Left lung (tissue), 10 donors: Measurements from ENCODE around the gene PIBF1. TPM values are rescaled to one million over a fixed set of nuclear protein-coding genes. Genes with fewer than 3 reads are reported as not detected.

Experiments used
- ATAC-seq: fragments of 200-7000 bp; cut with Tn5 transposase; one replicate; pipeline ENCODE4 v1.9.1; 2020; ENCODE audit warnings: moderate library complexity
- DNase-seq, 4 donors: peaks; one replicate each; pipeline ENCODE4 v3.0.0-alpha.2; 2013 to 2020
- H3K27ac ChIP-seq, 2 donors: fragments of 200-600 bp; sonication (generic) in 1 of 2; one replicate each; pipeline versions ENCODE4 v1.5.0 to v1.8.0; 2020 to 2021
- H3K27me3 ChIP-seq, 2 donors: fragments of 200-600 bp; sonication (generic) in 1 of 2; one replicate each; pipeline versions ENCODE4 v1.5.0 to v1.8.0; 2020 to 2021
- H3K36me3 ChIP-seq, 2 donors: fragments of 200-600 bp; sonication (generic) in 1 of 2; one replicate each; pipeline versions ENCODE4 v1.5.0 to v1.8.0; 2020 to 2021
- H3K4me1 ChIP-seq, 2 donors: fragments of 200-600 bp; one replicate each; pipeline ENCODE4 v1.8.0; 2021
- H3K4me3 ChIP-seq, 2 donors: fragments of 200-600 bp; sonication (generic) in 1 of 2; one replicate each; pipeline versions ENCODE4 v1.5.0 to v1.8.0; 2020 to 2021; ENCODE audit warnings: mild to moderate bottlenecking in 1 of 2
- H3K9me3 ChIP-seq, 2 donors: fragments of 200-600 bp; sonication (generic) in 1 of 2; one replicate each; pipeline versions ENCODE4 v1.5.0 to v1.8.0; 2020 to 2021
- intact Hi-C, 2 donors: fragments of 100-400 bp; cut with DNase I; formaldehyde crosslinking; loops; one replicate each; pipeline versions ENCODE4 v1.11.2 to v1.14.2; 2022
- polyA plus RNA-seq, 6 donors: library from polyadenylated mRNA; unstranded; fragments of 120-200 nt; gene quantifications; one replicate each; pipeline ENCODE4 v1.2.1, GENCODE V29; 2013; ENCODE audit not compliant: insufficient read length in 6 of 6
- total RNA-seq, 2 donors: library from RNA; stranded (reverse); fragmentation: NEBNext Ultra II Directional; extraction: Animal tissue kit (Norgen Biotek cat#: 25700); gene quantifications; one replicate each; pipeline ENCODE4 v1.2.1, GENCODE V29; 2021
- TF ChIP-seq, protein P1 (sequence below), 2 donors: fragments of 200-600 bp; sonication (generic) in 1 of 2; IDR thresholded peaks; one replicate each; pipeline versions ENCODE4 v1.5.0 to v1.8.0; 2021; ENCODE audit warnings: antibody characterized with exemption in 2 of 2
- donor health status: DM: no; HTN: yes; CAD: no.
- donor health status: DM: no; HTN: no; CAD: no.

Gene PIBF1
- total and polyA plus RNA-seq, 8 donors: 20.7 to 52.6 (median 41.4) TPM

DNA sequence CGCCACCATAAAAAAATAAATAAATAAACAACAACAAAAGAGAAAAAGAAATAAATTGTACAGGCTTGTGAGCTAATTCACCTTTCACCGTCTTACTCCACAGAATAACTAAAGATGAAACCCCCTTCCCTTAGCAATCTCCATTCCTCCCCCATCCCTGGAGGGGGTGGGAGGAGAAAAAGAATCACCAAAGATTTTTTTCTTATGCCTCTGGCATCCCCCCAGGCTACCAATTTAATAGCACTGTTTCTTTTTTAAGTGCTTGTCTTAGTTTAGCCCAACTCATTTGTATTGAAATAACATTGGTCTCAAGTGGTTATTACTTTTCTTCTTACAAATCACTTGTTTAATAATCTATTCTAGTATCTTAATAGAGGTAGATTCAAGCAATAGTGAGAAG lies 253.0 kb downstream of the PIBF1 start:
- DNase-seq: no peak
- Histone ChIP-seq H3K36me3 (no peaks in the 10 kb centered on the region), H3K4me1 (no peaks in the 10 kb centered on the region), H3K27ac (no peak overlapping the region), H3K9me3 (no peaks in the 10 kb centered on the region), H3K4me3 (no peak overlapping the region), H3K27me3 (no peaks in the 10 kb centered on the region)
- TF ChIP-seq, protein P1, sequence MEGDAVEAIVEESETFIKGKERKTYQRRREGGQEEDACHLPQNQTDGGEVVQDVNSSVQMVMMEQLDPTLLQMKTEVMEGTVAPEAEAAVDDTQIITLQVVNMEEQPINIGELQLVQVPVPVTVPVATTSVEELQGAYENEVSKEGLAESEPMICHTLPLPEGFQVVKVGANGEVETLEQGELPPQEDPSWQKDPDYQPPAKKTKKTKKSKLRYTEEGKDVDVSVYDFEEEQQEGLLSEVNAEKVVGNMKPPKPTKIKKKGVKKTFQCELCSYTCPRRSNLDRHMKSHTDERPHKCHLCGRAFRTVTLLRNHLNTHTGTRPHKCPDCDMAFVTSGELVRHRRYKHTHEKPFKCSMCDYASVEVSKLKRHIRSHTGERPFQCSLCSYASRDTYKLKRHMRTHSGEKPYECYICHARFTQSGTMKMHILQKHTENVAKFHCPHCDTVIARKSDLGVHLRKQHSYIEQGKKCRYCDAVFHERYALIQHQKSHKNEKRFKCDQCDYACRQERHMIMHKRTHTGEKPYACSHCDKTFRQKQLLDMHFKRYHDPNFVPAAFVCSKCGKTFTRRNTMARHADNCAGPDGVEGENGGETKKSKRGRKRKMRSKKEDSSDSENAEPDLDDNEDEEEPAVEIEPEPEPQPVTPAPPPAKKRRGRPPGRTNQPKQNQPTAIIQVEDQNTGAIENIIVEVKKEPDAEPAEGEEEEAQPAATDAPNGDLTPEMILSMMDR (IDR thresholded peaks at IDR 0.05): no peak
- no peak for ATAC-seq
- intact Hi-C loops: no loop called here

DNA sequence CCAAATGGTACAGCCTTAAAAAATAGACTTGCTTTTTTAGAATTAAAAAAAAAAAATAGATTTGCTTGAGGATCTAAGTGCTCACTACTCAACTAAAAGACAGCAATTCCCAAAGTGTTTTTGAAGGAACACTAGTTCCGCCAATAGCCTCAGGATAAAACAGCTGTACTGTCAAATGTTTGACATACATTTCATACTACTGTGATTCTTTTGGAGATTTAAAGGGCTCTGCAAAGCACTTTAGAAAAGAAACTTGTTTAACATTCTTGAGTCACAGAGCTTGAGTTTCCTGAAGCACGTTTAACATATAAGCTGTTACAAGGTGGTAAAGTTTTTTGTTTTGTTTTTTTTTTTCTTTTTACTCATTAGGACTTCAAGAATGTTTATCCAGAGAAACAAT lies 253.7 kb downstream of the PIBF1 start:
- Histone ChIP-seq H3K9me3 (no peaks in the 10 kb centered on the region), H3K27me3 (no peaks in the 10 kb centered on the region), H3K4me1 (no peaks in the 10 kb centered on the region), H3K4me3 (no peak overlapping the region), H3K27ac (no peak overlapping the region), H3K36me3 (no peaks in the 10 kb centered on the region)
- intact Hi-C loops: no loop called here
- TF ChIP-seq, protein P1 (IDR thresholded peaks at IDR 0.05): no peak
- ATAC-seq (peak; percentile 72), DNase-seq (peak in 1 of 4 donors; percentile 13)

DNA sequence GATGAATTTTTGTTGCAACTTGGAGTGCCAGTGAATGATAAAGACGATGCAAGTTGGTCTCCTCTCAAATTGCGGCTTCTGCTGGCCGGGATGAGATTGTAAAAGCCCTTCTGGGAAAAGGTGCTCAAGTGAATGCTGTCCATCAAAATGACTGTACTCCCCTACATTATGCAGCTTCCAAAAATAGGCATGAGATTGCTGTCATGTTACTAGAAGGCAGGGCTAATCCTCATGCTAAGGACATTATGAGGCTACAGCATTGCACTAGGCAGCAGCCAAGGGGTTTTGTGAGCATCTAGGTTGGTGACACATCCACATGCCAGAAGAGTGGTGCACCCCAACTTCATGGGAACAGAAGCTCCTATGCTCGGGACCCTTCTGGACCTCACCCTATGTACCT lies 254.6 kb downstream of the PIBF1 start:
- intact Hi-C loops: no loop called here
- H3K9me3 ChIP-seq: no peaks in the 10 kb centered on the region

DNA sequence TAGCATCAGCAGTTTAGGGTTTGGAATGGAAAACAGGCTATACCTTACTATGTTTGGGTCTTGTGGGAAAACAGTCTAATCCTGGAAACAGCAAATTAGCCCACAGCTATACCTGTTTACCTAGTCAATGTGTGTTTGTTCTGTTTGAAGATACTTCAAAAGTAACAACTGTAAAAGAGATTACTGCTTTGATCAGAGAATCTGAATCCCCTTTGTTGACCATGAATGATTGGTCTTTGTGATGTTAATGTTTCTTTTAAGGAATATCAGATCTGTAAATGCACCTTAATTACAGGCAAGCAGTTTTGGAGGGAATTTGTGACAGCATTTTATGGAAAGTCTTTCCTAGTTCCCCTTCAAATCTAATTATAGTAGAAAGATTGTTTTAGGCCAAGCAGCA lies 256.1 kb downstream of the PIBF1 start:
- Histone ChIP-seq H3K9me3 (no peaks in the 10 kb centered on the region), H3K27ac (no peak overlapping the region), H3K4me3 (no peak overlapping the region), H3K27me3 (no peaks in the 10 kb centered on the region), H3K36me3 (no peaks in the 10 kb centered on the region), H3K4me1 (no peaks in the 10 kb centered on the region)
- intact Hi-C loops: no loop called here
- ATAC-seq: no peak
- TF ChIP-seq, protein P1 (IDR thresholded peaks at IDR 0.05): no peak
- no peak for DNase-seq

More for the DNA sequence above, 254.6 kb downstream of the PIBF1 start:
- Histone ChIP-seq H3K4me1 (no peaks in the 10 kb centered on the region), H3K36me3 (no peaks in the 10 kb centered on the region), H3K27ac (no peak overlapping the region), H3K27me3 (no peaks in the 10 kb centered on the region), H3K4me3 (no peak overlapping the region)
- ATAC-seq (no peak), DNase-seq (no peak)
- TF ChIP-seq, protein P1 (IDR thresholded peaks at IDR 0.05): no peak

DNA sequence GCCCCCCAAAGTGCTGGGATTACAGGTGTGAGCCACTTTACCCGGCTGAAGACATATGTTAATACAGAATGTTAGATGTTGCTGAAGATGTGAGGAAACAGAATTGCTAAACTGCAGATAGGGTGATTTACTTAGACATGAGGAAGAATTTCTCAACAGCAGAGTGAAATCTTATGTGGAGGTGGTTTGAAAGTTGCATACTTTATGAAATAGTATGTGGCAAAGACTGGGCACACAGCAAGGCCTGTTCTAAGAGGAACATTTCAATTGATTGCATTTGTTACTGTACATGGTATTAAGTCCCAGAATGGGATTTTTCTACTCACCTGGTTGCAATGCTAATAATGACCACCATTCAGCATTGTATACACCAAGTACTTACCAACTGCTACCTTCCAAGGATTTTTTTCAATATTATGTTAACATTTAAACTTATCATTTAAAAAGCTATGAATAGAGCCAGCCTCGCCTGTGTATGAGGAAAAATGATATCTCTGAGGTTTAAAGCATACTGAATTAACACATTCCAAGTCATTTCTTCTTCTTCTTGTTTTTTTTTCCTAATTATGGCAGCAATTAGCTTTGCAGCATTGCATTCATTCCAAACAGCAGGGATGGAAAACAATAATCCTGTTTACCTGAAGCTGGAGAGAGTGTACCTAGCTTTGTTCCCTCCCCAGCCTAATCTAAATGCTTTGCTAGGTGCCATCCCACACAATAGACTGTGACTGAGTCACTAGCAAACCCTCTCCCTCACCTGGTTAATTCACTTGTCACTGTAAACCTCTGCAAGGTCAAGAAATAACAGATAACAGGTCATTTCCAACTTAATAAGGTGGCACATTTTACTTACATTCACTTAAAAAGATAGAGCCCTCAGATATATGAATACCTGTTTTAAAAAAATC lies 257.5 kb downstream of the PIBF1 start:
- TF ChIP-seq, protein P1 (IDR thresholded peaks at IDR 0.05): no peak
- no peaks in the 10 kb centered on the region for H3K36me3 ChIP-seq
- H3K4me1 ChIP-seq: no peaks in the 10 kb centered on the region
- ATAC-seq (no peak), DNase-seq (no peak)
- peak overlapping the region in 1 of 2 donors; percentile 2 for H3K27ac ChIP-seq
- no peaks in the 10 kb centered on the region for H3K27me3 ChIP-seq
- no peak overlapping the region for H3K4me3 ChIP-seq
- no peaks in the 10 kb centered on the region for H3K9me3 ChIP-seq
- intact Hi-C loops: no loop called here
